HG02852 (cell line): ENCODE data around the gene KCNIP4.
A peak's percentile ranks its signal among the peaks of the same experiment; 100 is the strongest.

ENCODE experiments used
- ATAC-seq: cut with Tn5 transposase; IDR thresholded peaks from one replicate; pipeline ENCODE4 v1.9.1; 2021; ENCODE audit warnings: mild to moderate bottlenecking, moderate library complexity; ENCODE audit not compliant: unreplicated experiment

The KCNIP4 gene

GRCh38 chr4:21768349-21769310 lies 179.9 kb downstream of the KCNIP4 start:
- ATAC-seq: peak; percentile 63

- ATAC-seq: peak; percentile 69
Measured at GRCh38 chr4:21765810-21766407, 182.7 kb downstream of the KCNIP4 start.

- no peak for ATAC-seq
Measured at GRCh38 chr4:21763855-21764254, 184.7 kb downstream of the KCNIP4 start.

- no peak for ATAC-seq
Measured at GRCh38 chr4:21757248-21757647, 191.3 kb downstream of the KCNIP4 start.

DNA sequence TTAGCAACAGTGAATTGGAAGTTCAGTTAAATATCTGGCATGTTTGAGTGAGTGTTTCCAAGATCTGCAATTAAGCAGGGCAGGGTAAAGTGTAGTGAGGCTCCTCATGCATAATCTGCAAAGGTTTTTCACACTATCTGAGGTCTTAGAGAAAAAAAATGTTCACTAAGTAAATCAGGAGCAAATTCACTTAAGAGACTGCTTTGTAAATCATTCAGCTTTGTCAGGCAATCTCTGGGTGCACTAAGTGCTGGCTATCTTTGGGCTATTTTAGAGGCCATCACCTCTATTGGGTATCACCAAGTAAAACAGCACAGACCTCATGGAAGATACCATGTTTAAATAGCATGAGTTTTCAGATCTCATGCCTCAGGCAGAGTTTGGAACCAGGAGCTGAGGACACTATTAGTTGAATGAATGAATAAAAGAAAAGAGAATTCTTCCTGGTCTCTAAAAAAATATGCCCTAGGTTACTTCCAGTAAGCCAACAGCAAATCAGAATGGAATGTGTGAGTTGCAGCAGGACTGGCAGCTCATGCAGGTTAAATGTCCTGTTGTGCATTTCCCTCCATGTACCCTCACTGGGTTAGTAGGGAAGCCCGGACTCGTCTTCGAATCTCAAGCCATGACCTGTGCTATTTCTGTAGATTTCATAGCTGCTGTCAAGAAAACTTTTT lies 195.3 kb downstream of the KCNIP4 start:
- ATAC-seq: no peak

DNA sequence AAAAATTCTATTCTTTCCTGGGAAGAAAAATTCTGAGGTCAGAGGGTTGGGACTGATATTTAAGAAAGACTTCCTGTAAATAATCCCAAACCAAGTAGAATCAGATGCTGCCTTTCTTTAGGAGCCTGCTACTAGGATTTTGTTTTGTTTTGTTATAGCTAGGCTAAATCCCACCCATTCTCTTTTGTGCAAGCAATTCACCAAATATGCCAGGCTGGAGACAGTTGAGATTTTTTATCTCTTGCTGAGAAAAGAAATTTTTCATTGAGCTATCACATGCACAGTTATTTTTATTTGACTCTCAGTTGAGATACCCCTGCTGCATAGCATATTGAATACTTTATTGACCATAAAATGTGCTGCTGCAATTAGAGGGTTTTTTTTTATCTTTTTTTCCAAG lies 196.0 kb downstream of the KCNIP4 start:
- ATAC-seq: no peak

DNA sequence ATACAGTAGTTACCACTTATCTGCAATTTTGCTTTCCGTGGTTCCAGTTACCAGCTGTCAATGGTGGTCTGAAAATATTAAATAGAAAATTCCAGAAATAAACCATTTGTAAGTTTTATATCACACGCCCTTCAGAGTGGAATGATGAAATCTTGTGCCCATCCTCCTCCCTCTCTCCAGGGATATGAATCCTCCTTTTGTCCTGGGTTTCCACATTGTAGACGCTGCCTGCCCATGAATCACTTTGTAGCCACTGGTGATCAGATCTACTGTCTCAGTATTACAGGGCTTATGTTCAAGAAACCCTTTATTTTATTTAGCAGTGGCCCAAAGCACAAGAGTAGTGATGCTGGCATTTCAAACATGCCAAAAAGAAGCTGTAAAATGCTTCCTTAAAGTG lies 198.6 kb downstream of the KCNIP4 start:
- ATAC-seq: no peak

DNA sequence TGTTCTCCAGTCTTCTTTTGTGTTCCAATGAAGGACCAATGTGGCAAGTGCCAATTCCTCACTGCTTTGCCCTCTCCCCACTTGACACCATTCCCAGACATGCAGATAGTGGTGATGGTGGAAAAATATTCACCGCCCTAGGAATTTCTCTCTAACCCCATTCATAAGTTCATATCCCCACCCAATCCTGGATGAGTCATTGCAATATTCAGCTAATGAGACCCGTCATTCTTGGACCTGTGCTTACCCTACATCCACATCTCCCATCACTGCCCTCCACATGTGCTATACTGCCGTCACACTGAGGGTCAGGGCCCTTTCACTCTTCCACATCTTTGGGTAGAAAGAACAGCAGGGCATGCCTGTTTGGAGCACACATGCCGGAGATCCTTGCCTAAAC lies 199.2 kb downstream of the KCNIP4 start:
- ATAC-seq: no peak

DNA sequence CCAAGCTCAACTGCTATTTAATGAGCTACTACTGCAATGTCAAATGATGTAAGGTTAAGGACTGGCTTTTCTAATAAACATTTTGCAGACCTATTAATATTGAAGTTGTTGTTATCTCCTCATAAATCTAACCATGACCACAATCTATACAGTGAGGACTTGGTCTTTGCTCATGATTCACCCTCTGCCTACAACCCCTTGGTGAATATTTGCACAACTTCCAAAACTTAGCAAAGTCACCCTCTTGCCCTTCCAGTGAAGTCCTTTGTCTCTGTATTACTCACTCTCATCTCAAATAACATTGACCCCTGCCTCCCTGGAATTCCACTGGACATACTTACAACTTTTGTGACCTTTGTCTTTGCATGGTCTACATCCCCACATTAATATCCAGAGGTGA lies 204.5 kb downstream of the KCNIP4 start:
- no peak for ATAC-seq

- ATAC-seq: no peak
Measured at GRCh38 chr4:21742326-21742725, 206.2 kb downstream of the KCNIP4 start.

GRCh38 chr4:21738821-21739220 lies 209.8 kb downstream of the KCNIP4 start:
- ATAC-seq: no peak

GRCh38 chr4:21735866-21736265 lies 212.7 kb downstream of the KCNIP4 start:
- ATAC-seq: no peak

DNA sequence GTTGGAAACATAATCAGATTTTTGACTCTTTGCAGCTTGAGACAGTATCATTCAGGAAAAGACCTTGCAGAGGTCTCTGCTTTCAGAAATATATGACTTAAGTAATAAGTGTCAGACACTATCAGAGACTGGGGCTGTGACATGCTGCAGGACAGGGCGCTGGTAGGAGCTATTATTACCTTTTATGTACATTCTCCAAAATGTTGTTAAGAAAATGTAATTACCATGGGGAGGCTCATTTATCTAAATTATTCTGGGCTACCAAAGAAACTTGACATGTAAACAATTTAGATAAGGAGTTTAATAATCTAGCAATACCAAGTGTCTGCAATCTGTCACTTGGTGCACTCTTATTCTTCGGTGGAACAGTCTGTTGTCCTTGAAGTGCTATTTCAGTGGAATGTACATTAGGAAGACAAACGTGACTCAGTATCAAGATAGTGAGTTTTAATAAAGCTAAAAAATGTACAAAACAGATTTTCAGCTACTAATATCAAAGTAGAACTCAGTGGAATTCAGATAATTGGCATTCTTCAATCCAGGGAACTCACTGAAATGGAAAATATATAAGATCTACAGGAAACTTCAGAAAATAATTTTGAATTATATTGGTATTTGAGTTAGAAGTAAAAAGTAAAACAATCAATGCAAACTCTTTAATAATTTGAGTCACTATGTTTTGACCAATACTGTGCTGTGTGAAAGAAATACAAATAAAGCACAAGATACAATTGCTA lies 214.5 kb downstream of the KCNIP4 start:
- ATAC-seq: no peak

GRCh38 chr4:21728304-21728703 lies 220.3 kb downstream of the KCNIP4 start:
- no peak for ATAC-seq

DNA sequence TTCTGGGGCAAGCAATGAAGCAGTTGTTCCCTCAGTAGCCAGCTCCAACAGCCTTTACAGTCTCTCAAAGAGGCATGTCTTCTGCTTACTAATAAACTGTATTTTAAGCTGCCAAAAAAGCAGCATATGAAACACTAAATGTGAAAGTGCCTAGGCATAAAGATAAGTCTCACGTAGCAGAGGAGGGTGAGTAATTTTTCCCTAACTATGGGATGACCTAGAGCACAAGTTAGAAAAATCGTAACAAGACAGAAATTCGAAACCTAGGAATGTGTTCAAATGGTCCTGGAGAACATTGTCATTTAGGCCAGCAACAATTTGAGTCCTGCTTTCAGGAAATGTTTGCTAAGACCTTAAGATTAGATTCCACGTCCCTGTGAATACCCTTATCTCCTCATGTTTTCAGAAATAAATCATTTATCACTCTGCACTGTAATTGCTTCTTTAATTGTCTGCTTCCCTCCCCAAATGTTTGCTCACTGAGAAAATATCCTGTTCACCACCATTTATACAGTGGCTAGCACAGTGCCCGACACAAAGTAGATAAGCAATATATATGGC lies 222.2 kb downstream of the KCNIP4 start:
- ATAC-seq: no peak

DNA sequence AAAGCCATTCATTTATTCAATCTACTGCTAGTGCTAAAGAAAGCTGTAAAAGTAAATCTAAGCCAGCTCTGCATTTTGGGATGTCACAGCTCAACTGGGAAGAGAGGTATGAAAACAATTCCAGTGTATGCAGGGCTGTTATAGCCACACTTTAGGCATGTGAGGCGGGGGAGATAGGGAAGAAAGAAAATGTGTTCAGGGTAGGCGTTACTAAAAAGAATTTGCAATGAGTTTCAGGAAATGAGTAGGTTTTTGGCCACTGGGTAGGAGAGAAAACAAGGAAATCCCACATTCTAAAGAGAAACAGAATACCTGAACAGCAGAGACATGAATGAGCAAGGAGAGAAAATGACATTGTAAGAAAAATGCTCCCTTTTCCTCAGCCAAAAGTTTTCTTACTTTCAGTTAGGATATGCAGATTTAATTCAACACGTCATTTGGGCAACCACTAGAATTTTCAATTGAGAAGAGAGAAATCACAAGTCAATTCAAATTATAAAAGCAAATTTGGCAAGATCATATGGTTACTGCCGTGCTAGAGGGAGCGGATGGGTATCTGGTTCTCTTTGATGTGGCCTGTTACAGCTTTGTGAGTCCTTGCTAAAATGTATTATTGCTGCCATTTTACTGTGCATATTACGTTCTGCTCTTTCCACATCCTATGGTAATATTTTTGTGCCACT lies 226.3 kb downstream of the KCNIP4 start:
- no peak for ATAC-seq

DNA sequence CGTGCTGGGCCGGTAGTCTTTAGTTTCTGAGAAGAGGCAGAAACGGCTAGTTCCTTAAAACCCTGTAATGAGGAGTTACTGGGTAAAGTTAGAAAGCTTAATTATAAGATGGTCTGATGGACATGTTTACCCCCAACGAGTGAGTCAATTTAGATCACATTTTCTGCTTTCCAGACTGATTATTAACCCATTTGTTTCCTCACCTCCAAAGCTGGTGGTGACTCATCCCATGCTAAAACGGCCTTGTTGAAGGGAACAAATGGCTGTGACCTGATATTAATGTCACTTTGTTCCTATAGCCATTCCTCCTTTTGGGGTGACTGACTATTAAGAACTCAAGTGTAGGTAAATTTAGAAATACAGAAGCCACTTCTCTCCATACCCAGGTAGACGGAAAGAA lies 232.0 kb downstream of the KCNIP4 start:
- ATAC-seq: no peak

GRCh38 chr4:21710179-21710835 lies 238.3 kb downstream of the KCNIP4 start:
- ATAC-seq: no peak

GRCh38 chr4:21709761-21710160 lies 238.8 kb downstream of the KCNIP4 start:
- ATAC-seq: no peak

DNA sequence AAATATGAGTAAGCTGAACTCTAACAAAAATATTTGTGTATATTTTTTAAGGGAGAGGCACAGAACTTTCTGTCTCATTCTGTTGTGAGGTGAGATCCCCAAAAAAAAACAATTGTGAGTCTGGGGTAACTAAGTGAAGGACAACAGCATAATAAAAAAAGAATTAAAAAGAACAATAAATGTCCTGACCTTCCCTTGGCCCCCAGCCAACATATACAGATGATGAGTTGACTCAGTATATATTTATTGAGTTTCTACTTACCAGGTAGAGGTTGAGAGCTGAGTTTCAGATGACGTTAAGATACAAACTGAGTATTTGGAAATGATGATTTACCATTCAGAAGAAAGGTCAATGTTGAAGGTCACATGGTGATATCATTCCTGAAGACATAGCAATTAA lies 239.5 kb downstream of the KCNIP4 start:
- ATAC-seq: no peak
